Measurements from ENCODE around the gene SLC37A4. TPM values are rescaled to one million over a fixed set of nuclear protein-coding genes. Genes with fewer than 3 reads are reported as not detected.
"Not testable (repeated sequence)": the region's sequence is repeated elsewhere in the genome, so short reads cannot be mapped to it uniquely, and the experiment has no call there.

Gene SLC37A4
- total RNA-seq, 1 experiment from 2014 or later, result 10.0 TPM

- no peaks in the 10 kb centered on the region for H3K27me3 Mint-ChIP-seq (ENCODE audit: insufficient read depth, unreplicated experiment)
- ChIA-PET CTCF (interaction anchor here (0.8 to 2.4 kb wide), 4 partner anchors 10 to 68 kb away, joined by 3 to 10 read pairs (median 6); no protein-coding TSS in a partner anchor), POLR2A (interaction anchor here (0.6 to 14.9 kb wide), 17 partner anchors 10 to 415 kb away, joined by 3 to 286 read pairs (median 4); partner anchors contain the start of genes CBL, DDX6, RPS25 and TRAPPC4)
- H3K9me3 Mint-ChIP-seq (ENCODE audit: unreplicated experiment), result no peaks in the 10 kb centered on the region
- peaks cover 5% of the 10 kb centered on the region for H3K4me1 Mint-ChIP-seq (ENCODE audit: insufficient read depth, unreplicated experiment)
- H3K36me3 Mint-ChIP-seq (ENCODE audit: insufficient read depth, unreplicated experiment), result peaks cover 44% of the 10 kb centered on the region
- BruUV-seq (replicated peaks), result TSS peak; percentile 61
- H3K4me3 Mint-ChIP-seq (ENCODE audit: unreplicated experiment), result peak overlapping the region; percentile 95
- intact Hi-C loops (cut with micrococcal nuclease), result no loop called here
- no peak for DNase-seq (ENCODE audit: unreplicated experiment)
- TF ChIP-seq CTCF (IDR thresholded peaks at IDR 0.05; ENCODE audit: unreplicated experiment), result no peak
- H3K27ac Mint-ChIP-seq (ENCODE audit: low read depth, unreplicated experiment), result peak overlapping the region; percentile 70
Measured at GRCh38 chr11:118998388-118998717, 32.3 kb downstream of the SLC37A4 start.

- no peak for TF ChIP-seq CTCF (IDR thresholded peaks at IDR 0.05; ENCODE audit: unreplicated experiment)
- no TSS peak for BruUV-seq (replicated peaks)
- H3K27ac Mint-ChIP-seq (ENCODE audit: low read depth, unreplicated experiment), result peak within 1 kb of the TSS; percentile 70
- H3K36me3 Mint-ChIP-seq (ENCODE audit: insufficient read depth, unreplicated experiment), result peaks cover 39% of the 10 kb centered on the region
- H3K9me3 Mint-ChIP-seq (ENCODE audit: unreplicated experiment), result no peaks in the 10 kb centered on the region
- no peaks in the 10 kb centered on the region for H3K27me3 Mint-ChIP-seq (ENCODE audit: insufficient read depth, unreplicated experiment)
- peak within 1 kb of the TSS; percentile 95 for H3K4me3 Mint-ChIP-seq (ENCODE audit: unreplicated experiment)
- intact Hi-C loops (cut with micrococcal nuclease), result no loop called here
- DNase-seq (ENCODE audit: unreplicated experiment), result peak; percentile 91
- peaks cover 5% of the 10 kb centered on the region for H3K4me1 Mint-ChIP-seq (ENCODE audit: insufficient read depth, unreplicated experiment)
- CTCF ChIA-PET, result interaction anchor here (0.6 to 1.9 kb wide), 10 partner anchors 9 to 473 kb away, joined by 3 to 8 read pairs (median 3); no protein-coding TSS in a partner anchor
- POLR2A ChIA-PET, result interaction anchor here (0.6 to 14.9 kb wide), 27 partner anchors 9 to 435 kb away, joined by 3 to 286 read pairs (median 4); partner anchors contain the start of genes BCL9L, C2CD2L, DDX6 and RPS25
Measured at GRCh38 chr11:118997627-118998387, 32.9 kb downstream of the SLC37A4 start, which contains the start of gene CENATAC. CENATAC (plus strand) TSS chr11:118998138; CDS start chr11:118998198, 60 bp downstream.

- Mint-ChIP-seq H3K27me3 (ENCODE audit: insufficient read depth, unreplicated experiment) (no peaks in the 10 kb centered on the region), H3K4me3 (ENCODE audit: unreplicated experiment) (peak overlapping the region; percentile 95), H3K36me3 (ENCODE audit: insufficient read depth, unreplicated experiment) (peaks cover 32% of the 10 kb centered on the region), H3K9me3 (ENCODE audit: unreplicated experiment) (no peaks in the 10 kb centered on the region), H3K27ac (ENCODE audit: low read depth, unreplicated experiment) (peak overlapping the region; percentile 20), H3K4me1 (ENCODE audit: insufficient read depth, unreplicated experiment) (peaks cover 5% of the 10 kb centered on the region)
- DNase-seq (ENCODE audit: unreplicated experiment), result no peak
- POLR2A ChIA-PET, result interaction anchor here (0.6 to 14.9 kb wide), 25 partner anchors 8 to 436 kb away, joined by 3 to 286 read pairs (median 4); partner anchors contain the start of genes BCL9L, C2CD2L, DDX6 and RPS25
- intact Hi-C loops (cut with micrococcal nuclease), result no loop called here
- peak; percentile 16 for TF ChIP-seq CTCF (IDR thresholded peaks at IDR 0.05; ENCODE audit: unreplicated experiment)
- CTCF ChIA-PET, result interaction anchor here (0.6 to 1.9 kb wide), 9 partner anchors 8 to 474 kb away, joined by 3 to 8 read pairs (median 3); no protein-coding TSS in a partner anchor
- TSS peak; percentile 27 for BruUV-seq (replicated peaks)
Measured at GRCh38 chr11:118996926-118997626, 33.6 kb downstream of the SLC37A4 start.

GRCh38 chr11:118991486-118992038, 39.1 kb downstream of the SLC37A4 start:
- DNase-seq (ENCODE audit: unreplicated experiment); H3K27me3 Mint-ChIP-seq (ENCODE audit: insufficient read depth, unreplicated experiment); H3K9me3 Mint-ChIP-seq (ENCODE audit: unreplicated experiment); CTCF ChIA-PET; POLR2A ChIA-PET; H3K4me3 Mint-ChIP-seq (ENCODE audit: unreplicated experiment); intact Hi-C loops (cut with micrococcal nuclease); H3K27ac Mint-ChIP-seq (ENCODE audit: low read depth, unreplicated experiment); H3K36me3 Mint-ChIP-seq (ENCODE audit: insufficient read depth, unreplicated experiment); BruUV-seq (replicated peaks): not testable (repeated sequence)
- H3K4me1 Mint-ChIP-seq (ENCODE audit: insufficient read depth, unreplicated experiment), result peaks cover 11% of the 10 kb centered on the region
